ENCODE results near the gene HSP90AB1. TPM values are rescaled to one million over a fixed set of nuclear protein-coding genes. Genes with fewer than 3 reads are reported as not detected.
A peak's percentile ranks its signal among the peaks of the same experiment; 100 is the strongest.

Gene HSP90AB1
- total and polyA plus RNA-seq, 9 of the 15 experiments (the other 6 are each of a cell fraction or from before 2014, with no cell fraction given): 1,780 to 3,358 (median 2,262) TPM

- TF ChIP-seq XRCC4 (IDR thresholded peaks at IDR 0.05; ENCODE audit: extremely low read depth, insufficient read depth, insufficient read length) (no peak), ARNT (IDR thresholded peaks at IDR 0.05) (no peak), ZNF280A (IDR thresholded peaks at IDR 0.05; ENCODE audit: low read depth, partially characterized antibody) (no peak), FUS (optimal IDR thresholded peaks at IDR 0.05; ENCODE audit: low read depth, low read length) (no peak), MCM7 (IDR thresholded peaks at IDR 0.05) (no peak), NFE2 (IDR thresholded peaks at IDR 0.05; ENCODE audit: low read depth) (0 out of 2 replicates have a peak, but pooled peaks have one; percentile 8), SMARCA5 (IDR thresholded peaks at IDR 0.05) (no peak), ZEB2 (IDR thresholded peaks at IDR 0.05) (peak; percentile 12; the same call in 1 of the 2 replicates), RFX5 (IDR thresholded peaks at IDR 0.05; ENCODE audit: low read depth, low read length) (0 out of 2 replicates have a peak, but pooled peaks have one; percentile 18), ATF2 (CRISPR knock-in tag; IDR thresholded peaks at IDR 0.05) (no peak), SIN3A (IDR thresholded peaks at IDR 0.05; ENCODE audit: borderline replicate concordance in 2 of 2, control insufficient read depth in 1 of 2, low read depth in 2 of 2, low read length in 2 of 2) (peak in 1 of 2 experiments; percentile 91; a peak in 1 of 4 replicates), ATF6 (CRISPR knock-in tag; IDR thresholded peaks at IDR 0.05) (no peak), ZBTB17 (CRISPR knock-in tag; IDR thresholded peaks at IDR 0.05) (peak; percentile 24; the same call in 1 of the 2 replicates), YY1 (IDR thresholded peaks at IDR 0.05; ENCODE audit: borderline replicate concordance in 1 of 3, control insufficient read depth in 1 of 3, extremely low read depth in 1 of 3, insufficient read depth in 3 of 3, insufficient read length in 1 of 3, insufficient replicate concordance in 2 of 3, low read depth in 1 of 3, low read length in 2 of 3) (peak in 2 of 3 experiments; percentile 63 to 77), ZBTB12 (CRISPR knock-in tag; IDR thresholded peaks at IDR 0.05) (no peak), PTBP1 (IDR thresholded peaks at IDR 0.05; ENCODE audit: low read depth, low read length) (no peak), ZZZ3 (IDR thresholded peaks at IDR 0.05) (no peak), GATAD2B (IDR thresholded peaks at IDR 0.05; ENCODE audit: borderline replicate concordance) (peak; percentile 58; the same call in 1 of the 2 replicates), HDAC2 (IDR thresholded peaks at IDR 0.05) (peak; percentile 67), NCOA4 (IDR thresholded peaks at IDR 0.05; ENCODE audit: partially characterized antibody) (no peak)
Measured at GRCh38 chr6:44245912-44246662, 814 bp upstream of the HSP90AB1 start (continued).

Data from K562 (cell line).